Measurements from ENCODE around the gene MAP7D3.

DNA sequence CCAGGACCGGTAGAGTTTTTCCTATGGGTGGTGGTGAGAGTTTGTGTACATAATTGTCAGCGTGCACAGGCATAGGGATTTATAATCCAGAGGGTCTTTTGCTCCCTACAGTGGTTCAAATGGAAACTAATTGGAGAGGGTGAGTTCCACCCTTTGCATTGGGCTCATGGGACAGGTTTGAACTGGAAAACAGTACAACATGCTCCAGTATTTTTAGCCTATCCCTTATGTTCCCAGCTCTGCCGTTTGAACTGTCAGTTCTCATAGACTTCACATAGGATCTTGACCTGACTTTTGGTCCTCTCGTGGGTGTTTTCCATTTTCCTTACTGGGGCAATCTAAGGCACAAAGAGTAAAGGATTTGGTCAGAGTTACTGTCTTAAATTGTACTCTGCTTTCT is 72.1 kb downstream of the MAP7D3 start:
- TF ChIP-seq, protein P1, sequence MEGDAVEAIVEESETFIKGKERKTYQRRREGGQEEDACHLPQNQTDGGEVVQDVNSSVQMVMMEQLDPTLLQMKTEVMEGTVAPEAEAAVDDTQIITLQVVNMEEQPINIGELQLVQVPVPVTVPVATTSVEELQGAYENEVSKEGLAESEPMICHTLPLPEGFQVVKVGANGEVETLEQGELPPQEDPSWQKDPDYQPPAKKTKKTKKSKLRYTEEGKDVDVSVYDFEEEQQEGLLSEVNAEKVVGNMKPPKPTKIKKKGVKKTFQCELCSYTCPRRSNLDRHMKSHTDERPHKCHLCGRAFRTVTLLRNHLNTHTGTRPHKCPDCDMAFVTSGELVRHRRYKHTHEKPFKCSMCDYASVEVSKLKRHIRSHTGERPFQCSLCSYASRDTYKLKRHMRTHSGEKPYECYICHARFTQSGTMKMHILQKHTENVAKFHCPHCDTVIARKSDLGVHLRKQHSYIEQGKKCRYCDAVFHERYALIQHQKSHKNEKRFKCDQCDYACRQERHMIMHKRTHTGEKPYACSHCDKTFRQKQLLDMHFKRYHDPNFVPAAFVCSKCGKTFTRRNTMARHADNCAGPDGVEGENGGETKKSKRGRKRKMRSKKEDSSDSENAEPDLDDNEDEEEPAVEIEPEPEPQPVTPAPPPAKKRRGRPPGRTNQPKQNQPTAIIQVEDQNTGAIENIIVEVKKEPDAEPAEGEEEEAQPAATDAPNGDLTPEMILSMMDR (IDR thresholded peaks at IDR 0.05), result no peak
- TF ChIP-seq POLR2AphosphoS5 (IDR thresholded peaks at IDR 0.05) (peak in 1 of 2 donors; percentile 9), POLR2A (IDR thresholded peaks at IDR 0.05; ENCODE audit: low read depth) (no peak), EP300 (IDR thresholded peaks at IDR 0.05) (no peak)

All from esophagus muscularis mucosa (tissue), 4 donors.